AG09309 (cell line): ENCODE measurements around the gene SLC35C1.

Source experiments
- DNase-seq: peaks from one replicate; pipeline ENCODE4 v3.0.0-alpha.2; 2010; ENCODE audit warnings: low read depth
- H3K4me3 ChIP-seq: 2 replicates; pipeline ENCODE4 v1.5.1; 2011; ENCODE audit warnings: mild to moderate bottlenecking, low read depth, low read length, moderate library complexity; ENCODE audit not compliant: control insufficient read depth
- TF ChIP-seq, protein P1 (sequence below): IDR thresholded peaks from 2 replicates; pipeline ENCODE4 v1.5.1; 2011; ENCODE audit warnings: mild to moderate bottlenecking, low read depth, low read length, inconsistent platforms; ENCODE audit not compliant: insufficient read depth, control insufficient read depth; ENCODE audit errors: missing control alignments

Gene SLC35C1

DNA sequence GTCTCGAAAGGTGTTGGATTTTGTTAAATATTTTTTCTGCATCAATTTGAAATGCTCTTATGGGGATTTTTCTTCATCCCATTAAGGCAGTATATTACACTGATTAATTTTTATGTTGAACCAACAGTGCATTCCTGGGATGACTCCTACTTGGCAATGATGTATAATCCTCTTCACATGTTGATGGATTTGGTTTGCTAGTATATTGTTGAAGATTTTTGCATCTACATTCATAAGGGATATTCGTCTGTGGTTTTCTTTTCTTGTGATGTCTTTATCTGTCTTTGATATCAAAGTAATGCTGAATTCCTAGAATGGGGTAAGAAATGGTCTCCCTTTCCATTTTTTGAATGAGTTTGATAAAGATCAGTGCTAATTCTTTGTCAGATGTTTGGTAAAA lies 18.7 kb upstream of the SLC35C1 start:
- TF ChIP-seq, protein P1, sequence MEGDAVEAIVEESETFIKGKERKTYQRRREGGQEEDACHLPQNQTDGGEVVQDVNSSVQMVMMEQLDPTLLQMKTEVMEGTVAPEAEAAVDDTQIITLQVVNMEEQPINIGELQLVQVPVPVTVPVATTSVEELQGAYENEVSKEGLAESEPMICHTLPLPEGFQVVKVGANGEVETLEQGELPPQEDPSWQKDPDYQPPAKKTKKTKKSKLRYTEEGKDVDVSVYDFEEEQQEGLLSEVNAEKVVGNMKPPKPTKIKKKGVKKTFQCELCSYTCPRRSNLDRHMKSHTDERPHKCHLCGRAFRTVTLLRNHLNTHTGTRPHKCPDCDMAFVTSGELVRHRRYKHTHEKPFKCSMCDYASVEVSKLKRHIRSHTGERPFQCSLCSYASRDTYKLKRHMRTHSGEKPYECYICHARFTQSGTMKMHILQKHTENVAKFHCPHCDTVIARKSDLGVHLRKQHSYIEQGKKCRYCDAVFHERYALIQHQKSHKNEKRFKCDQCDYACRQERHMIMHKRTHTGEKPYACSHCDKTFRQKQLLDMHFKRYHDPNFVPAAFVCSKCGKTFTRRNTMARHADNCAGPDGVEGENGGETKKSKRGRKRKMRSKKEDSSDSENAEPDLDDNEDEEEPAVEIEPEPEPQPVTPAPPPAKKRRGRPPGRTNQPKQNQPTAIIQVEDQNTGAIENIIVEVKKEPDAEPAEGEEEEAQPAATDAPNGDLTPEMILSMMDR: no peak
- no peak overlapping the region for H3K4me3 ChIP-seq
- DNase-seq: no peak

DNA sequence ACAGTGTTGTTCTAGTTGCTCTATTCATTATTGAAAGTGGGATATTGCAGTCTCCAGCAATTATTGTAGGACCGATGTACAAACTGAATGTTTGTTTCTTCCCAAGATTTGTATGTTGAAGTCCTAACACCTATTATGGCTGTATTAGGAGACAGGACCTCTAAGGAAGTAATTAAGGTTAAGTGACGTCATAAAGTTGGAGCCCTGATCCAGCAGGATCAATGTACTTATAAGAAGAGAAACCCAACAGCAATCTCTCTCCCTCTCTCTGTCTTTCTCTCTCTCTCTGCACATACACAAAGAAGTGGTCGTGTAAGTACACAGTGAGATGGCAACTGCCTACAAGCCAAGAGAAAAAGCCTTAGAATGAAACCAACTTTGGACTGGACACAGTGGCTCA lies 16.1 kb upstream of the SLC35C1 start:
- TF ChIP-seq, protein P1: no peak
- no peak overlapping the region for H3K4me3 ChIP-seq
- DNase-seq: no peak

DNA sequence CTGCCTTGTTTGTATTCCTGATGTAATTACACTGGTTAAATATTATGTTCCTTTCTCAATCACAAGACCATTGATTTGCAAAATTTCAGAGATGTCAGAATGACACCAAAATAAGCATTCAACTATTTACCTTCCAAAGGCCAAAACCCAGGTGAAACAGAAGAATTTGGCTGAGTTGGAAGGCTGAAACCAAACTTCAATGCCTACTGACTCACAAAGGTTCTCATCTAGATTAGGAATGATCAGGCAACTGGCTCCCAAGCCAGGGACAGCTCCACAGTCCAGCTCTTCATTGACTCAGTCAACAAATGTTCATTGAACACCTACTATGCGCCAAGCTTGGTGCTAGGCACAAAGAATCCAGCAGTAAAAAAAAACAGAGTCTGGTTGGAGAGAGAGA lies 13.4 kb upstream of the SLC35C1 start:
- no peak for DNase-seq
- TF ChIP-seq, protein P1: no peak

DNA sequence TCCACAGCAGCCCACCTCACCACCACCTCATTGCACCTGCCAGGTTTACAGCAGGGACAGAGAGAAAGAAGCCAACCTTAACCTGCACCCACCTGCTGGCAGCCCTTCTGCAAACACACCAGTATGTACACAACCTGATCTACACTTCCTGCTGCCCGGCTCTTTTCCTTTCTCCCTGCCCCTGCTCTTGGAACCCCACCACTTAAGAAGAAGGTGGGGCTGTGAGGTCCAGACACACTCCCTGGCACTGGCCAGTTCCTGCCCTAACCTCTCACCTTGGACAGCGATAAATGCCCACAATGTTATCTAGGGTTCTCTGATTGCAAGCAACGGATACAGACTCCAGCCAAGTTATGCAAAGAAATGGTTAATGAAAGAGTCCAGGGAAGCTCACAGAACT lies 10.8 kb upstream of the SLC35C1 start:
- TF ChIP-seq, protein P1: no peak
- H3K4me3 ChIP-seq: no peak overlapping the region
- no peak for DNase-seq

More for the DNA sequence above, 13.4 kb upstream of the SLC35C1 start:
- H3K4me3 ChIP-seq: no peak overlapping the region

DNA sequence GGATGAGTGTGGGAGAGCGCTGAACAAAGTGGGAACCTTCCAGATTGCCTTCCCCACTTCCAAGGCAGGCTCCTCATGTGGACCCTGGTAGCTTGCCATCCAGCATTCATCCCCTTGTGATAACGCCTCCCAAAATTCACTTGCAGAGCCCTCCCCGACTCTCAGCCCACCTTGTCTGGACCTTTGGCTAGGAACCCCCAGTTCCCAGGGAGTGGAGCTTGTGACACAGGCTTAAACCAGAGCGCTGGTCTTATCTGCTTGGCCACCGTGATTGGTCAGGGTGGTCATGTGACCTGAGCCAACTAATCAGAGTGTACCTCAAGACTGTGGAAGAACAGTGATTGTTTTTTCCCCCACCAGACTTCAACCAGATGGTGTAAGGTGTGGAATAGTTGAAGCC lies 9.6 kb upstream of the SLC35C1 start:
- no peak for DNase-seq

DNA sequence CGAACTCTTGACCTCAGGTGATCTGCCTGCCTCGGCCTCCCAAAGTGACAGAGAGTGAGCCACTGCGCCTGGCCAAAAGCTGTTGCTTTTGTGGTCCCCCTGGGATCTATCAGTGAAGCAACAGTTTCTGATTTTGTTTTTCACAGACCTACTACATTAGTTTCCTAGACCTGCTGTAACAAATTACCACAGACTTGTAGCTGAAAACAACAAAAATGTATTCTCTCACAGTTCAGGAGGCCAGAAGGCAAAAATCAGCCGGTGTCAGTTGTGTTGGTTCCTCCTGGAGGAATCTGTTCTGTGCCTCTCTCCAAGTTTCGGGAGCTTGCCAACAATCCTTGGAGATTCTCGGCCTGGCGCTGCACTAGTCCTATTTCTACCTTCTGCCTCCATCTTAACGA lies 8.5 kb upstream of the SLC35C1 start:
- TF ChIP-seq, protein P1: no peak
- DNase-seq: no peak
- no peak overlapping the region for H3K4me3 ChIP-seq

More for the DNA sequence above, 9.6 kb upstream of the SLC35C1 start:
- TF ChIP-seq, protein P1: no peak
- H3K4me3 ChIP-seq: no peak overlapping the region

DNA sequence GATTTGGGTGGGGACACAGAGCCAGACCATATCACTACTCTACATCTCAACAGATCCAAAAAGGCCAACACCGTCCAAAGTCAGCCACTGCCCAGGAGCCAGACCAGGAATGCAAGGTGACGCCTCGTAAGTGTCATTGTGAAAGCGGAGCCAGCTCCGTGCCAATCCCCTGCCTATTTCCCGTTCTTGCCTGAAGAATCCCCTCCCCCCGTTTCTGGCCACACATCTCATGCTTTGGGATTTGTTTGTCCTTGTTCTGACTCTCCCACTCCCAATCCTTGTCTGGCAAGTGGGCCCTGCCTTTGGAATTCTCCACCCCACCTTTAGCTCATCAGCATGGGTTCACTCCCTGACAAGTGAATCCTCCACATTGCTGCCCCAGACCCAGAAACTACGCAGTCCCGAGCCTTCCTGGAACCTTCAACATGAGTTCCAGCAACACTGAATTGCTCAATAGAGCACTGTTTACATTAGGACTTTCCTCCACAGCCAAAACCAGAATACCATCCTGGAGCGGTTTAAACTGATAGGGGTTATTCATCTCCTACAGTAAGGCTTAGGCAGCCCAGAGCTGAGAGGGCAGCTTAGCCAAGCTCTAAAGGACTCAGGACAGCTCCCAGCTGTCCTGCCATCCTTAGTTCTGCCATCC lies 6.0 kb upstream of the SLC35C1 start:
- TF ChIP-seq, protein P1: no peak
- no peak overlapping the region for H3K4me3 ChIP-seq
- DNase-seq: no peak
